AG04450 (cell line): ENCODE results near the gene GALNT9. TPM values are rescaled to one million over a fixed set of nuclear protein-coding genes. Genes with fewer than 3 reads are reported as not detected.

Experiments used
- CTCF ChIA-PET: fragments of 300-600, 350-600 bp; formaldehyde crosslinking; extraction: SDS; loops from one replicate; lab custom pipeline; 2022; ENCODE audit warnings: antibody characterized with exemption, inconsistent platforms; lab: Charles Lee
- POLR2A ChIA-PET: fragments of 350-600 bp; formaldehyde crosslinking; extraction: SDS; loops from one replicate; lab custom pipeline; 2021; ENCODE audit warnings: antibody characterized with exemption, inconsistent platforms; lab: Yijun Ruan, JAX
- DNase-seq: peaks from one replicate; pipeline ENCODE4 v3.0.0-alpha.2; 2011; ENCODE audit warnings: low read depth, low spot score
- H3K27ac ChIP-seq: one replicate; pipeline ENCODE4 v1.5.1; 2012; ENCODE audit warnings: low read depth, low read length, control low read depth
- H3K27me3 ChIP-seq: one replicate; pipeline ENCODE4 v1.6.0; 2012; ENCODE audit warnings: low read length; ENCODE audit not compliant: control insufficient read depth, insufficient read depth
- H3K4me3 ChIP-seq: 2 replicates; pipeline ENCODE4 v1.5.1; 2011; ENCODE audit warnings: mild to moderate bottlenecking, low read depth, low read length, control low read depth
- H3K9me3 ChIP-seq: 2 replicates; pipeline ENCODE4 v1.5.1; 2012; ENCODE audit warnings: low read length; ENCODE audit not compliant: control insufficient read depth, insufficient read depth
- polyA plus RNA-seq: library from polyadenylated mRNA; depleted of rRNA; stranded (reverse); fragments of >200 nt; gene quantifications from 2 replicates; pipeline ENCODE4 v1.2.3, GENCODE V29; 2011
- TF ChIP-seq, protein P1 (sequence below): IDR thresholded peaks from 2 replicates; pipeline ENCODE4 v1.5.1; 2011; ENCODE audit warnings: low read depth, low read length, control low read depth, inconsistent platforms

The GALNT9 gene
- polyA plus RNA-seq, 1 experiment = not detected

- TF ChIP-seq, protein P1, sequence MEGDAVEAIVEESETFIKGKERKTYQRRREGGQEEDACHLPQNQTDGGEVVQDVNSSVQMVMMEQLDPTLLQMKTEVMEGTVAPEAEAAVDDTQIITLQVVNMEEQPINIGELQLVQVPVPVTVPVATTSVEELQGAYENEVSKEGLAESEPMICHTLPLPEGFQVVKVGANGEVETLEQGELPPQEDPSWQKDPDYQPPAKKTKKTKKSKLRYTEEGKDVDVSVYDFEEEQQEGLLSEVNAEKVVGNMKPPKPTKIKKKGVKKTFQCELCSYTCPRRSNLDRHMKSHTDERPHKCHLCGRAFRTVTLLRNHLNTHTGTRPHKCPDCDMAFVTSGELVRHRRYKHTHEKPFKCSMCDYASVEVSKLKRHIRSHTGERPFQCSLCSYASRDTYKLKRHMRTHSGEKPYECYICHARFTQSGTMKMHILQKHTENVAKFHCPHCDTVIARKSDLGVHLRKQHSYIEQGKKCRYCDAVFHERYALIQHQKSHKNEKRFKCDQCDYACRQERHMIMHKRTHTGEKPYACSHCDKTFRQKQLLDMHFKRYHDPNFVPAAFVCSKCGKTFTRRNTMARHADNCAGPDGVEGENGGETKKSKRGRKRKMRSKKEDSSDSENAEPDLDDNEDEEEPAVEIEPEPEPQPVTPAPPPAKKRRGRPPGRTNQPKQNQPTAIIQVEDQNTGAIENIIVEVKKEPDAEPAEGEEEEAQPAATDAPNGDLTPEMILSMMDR = no peak
- POLR2A ChIA-PET = no interaction called here
- Histone ChIP-seq H3K9me3 (peaks cover 37% of the 10 kb centered on the region), H3K27ac (no peak overlapping the region), H3K4me3 (no peak overlapping the region), H3K27me3 (peaks cover 14% of the 10 kb centered on the region)
- no peak for DNase-seq
- CTCF ChIA-PET = no interaction called here
Measured at GRCh38 chr12:132190834-132191500, 138.4 kb downstream of the GALNT9 start.

- Histone ChIP-seq H3K9me3 (peaks cover 37% of the 10 kb centered on the region), H3K4me3 (peak overlapping the region; percentile 64), H3K27me3 (peaks cover 22% of the 10 kb centered on the region), H3K27ac (no peak overlapping the region)
- TF ChIP-seq, protein P1 = no peak
- CTCF ChIA-PET = no interaction called here
- DNase-seq = no peak
- POLR2A ChIA-PET = interaction anchor here (0.7 to 1.1 kb wide), 3 partner anchors 19 to 36 kb away, joined by 3 to 4 read pairs (median 4); no protein-coding TSS in a partner anchor
Measured at GRCh38 chr12:132190012-132190755, 139.2 kb downstream of the GALNT9 start.

DNA sequence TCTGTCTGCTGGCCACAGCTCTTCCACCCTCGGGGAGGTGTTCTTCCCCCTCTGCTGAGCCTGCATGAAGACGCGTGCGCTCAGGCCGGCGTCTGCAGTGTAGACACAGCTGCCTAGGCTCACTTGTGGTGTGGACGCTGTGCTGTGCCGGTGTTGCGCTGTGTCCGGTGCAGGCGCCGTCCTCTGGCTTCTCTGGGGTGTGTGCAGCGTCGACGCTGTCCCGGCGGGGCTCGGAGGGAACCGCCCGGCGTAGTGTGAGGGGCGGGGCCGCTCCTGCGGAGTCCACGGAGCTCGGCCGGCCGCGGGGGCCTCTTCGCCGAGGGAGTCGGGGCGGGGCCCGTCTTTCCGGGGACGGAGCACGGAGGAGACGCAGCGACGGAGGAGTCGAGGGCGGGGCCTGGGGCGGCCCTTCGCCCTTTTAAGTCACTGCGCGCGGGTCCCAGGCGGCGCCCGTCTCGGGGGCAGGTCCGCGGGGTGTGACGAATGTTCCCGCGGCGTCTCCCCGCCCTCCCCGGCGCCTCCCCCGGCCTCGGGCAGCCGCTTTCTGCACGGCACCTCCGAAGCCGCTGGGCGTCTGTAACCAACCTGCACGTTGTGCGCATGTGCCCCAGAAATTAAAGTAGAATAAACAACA is 139.9 kb downstream of the GALNT9 start:
- TF ChIP-seq, protein P1 = no peak
- peaks cover 31% of the 10 kb centered on the region for H3K9me3 ChIP-seq
- peak; percentile 56 for DNase-seq
- H3K4me3 ChIP-seq = peak overlapping the region; percentile 64
- ChIA-PET CTCF (no interaction called here), POLR2A (interaction anchor here (0.6 to 1.1 kb wide), 4 partner anchors 19 to 137 kb away, joined by 3 to 6 read pairs (median 4); no protein-coding TSS in a partner anchor)
- peaks cover 24% of the 10 kb centered on the region for H3K27me3 ChIP-seq
- no peak overlapping the region for H3K27ac ChIP-seq

GRCh38 chr12:132188916-132189325 is 140.5 kb downstream of the GALNT9 start:
- ChIA-PET POLR2A (interaction anchor here (0.6 to 1.1 kb wide), 2 partner anchors 35 to 138 kb away, joined by 3 to 6 read pairs; no protein-coding TSS in a partner anchor), CTCF (no interaction called here)
- no peak for DNase-seq
- Histone ChIP-seq H3K9me3 (peaks cover 25% of the 10 kb centered on the region), H3K4me3 (peak overlapping the region; percentile 64), H3K27me3 (peaks cover 28% of the 10 kb centered on the region), H3K27ac (no peak overlapping the region)
- TF ChIP-seq, protein P1 = no peak
